ENCODE data around the gene DPEP1.

DNA sequence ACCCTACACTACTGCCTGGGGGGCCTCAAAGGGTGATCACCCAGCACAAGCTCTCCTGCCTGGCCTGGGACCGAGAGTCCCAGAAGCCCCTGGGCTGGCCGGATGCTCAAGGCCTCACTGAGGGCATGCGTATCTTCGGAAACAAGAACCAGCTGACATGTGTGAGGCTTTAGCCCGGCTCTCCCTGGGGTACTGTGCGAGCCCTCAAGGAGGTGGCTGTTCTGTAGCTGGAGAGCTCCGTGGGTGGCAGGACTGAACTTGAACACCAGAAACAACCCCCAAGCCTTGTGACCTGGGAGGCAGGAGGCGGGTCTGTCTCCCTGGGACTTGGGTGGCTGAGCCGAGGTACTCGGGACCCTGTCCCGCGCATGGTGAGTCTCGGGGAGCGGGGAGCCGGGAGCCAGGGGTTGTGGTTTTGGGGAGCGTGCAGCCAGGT lies 7.0 kb downstream of the DPEP1 start:
- TF ChIP-seq POLR2A (IDR thresholded peaks at IDR 0.05; ENCODE audit: low read length) (no peak), GATA1 (IDR thresholded peaks at IDR 0.05; ENCODE audit: low read depth, low read length) (no peak)

Data from erythroblast (primary cell).